ENCODE results near the gene NUP107.

DNA sequence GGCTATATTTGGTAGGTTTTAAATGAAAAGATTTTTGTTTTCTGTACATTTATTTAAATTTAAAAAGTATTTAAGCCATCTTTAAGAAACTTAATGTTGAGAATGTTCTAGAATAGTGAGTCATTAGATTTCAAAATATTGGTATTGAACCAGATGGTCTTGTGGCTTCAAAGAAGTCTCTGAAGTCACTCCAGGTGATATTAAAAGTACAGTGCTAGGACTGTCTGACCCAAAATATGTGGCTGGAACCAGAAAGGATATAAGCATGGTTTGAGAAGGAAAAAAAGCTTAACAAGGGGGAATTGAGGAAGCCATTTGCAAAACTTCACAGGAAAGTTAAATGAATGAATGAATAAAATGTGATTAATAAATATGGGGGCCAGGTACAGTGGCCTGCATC lies 92.5 kb downstream of the NUP107 start:
- TF ChIP-seq, protein P1, sequence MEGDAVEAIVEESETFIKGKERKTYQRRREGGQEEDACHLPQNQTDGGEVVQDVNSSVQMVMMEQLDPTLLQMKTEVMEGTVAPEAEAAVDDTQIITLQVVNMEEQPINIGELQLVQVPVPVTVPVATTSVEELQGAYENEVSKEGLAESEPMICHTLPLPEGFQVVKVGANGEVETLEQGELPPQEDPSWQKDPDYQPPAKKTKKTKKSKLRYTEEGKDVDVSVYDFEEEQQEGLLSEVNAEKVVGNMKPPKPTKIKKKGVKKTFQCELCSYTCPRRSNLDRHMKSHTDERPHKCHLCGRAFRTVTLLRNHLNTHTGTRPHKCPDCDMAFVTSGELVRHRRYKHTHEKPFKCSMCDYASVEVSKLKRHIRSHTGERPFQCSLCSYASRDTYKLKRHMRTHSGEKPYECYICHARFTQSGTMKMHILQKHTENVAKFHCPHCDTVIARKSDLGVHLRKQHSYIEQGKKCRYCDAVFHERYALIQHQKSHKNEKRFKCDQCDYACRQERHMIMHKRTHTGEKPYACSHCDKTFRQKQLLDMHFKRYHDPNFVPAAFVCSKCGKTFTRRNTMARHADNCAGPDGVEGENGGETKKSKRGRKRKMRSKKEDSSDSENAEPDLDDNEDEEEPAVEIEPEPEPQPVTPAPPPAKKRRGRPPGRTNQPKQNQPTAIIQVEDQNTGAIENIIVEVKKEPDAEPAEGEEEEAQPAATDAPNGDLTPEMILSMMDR (IDR thresholded peaks at IDR 0.05): no peak
- TF ChIP-seq POLR2A (IDR thresholded peaks at IDR 0.05): no peak

All from testis (tissue), 2 donors.